Testis (tissue), 3 donors: ENCODE data around the gene PSMB7. TPM values are rescaled to one million over a fixed set of nuclear protein-coding genes. Genes with fewer than 3 reads are reported as not detected.

ENCODE experiments used
- DNase-seq: peaks from one replicate; pipeline ENCODE4 v3.0.0-alpha.2; 2019
- H3K27ac ChIP-seq, 2 donors: fragments of 200-600 bp; sonication (generic); one replicate each; pipeline ENCODE4 v1.5.1; 2019
- H3K27me3 ChIP-seq: fragments of 200-600 bp; sonication (generic); one replicate; pipeline ENCODE4 v1.5.1; 2019
- H3K36me3 ChIP-seq: fragments of 200-600 bp; sonication (generic); one replicate; pipeline ENCODE4 v1.5.1; 2017; ENCODE audit warnings: low read depth; ENCODE audit errors: missing control alignments
- H3K4me1 ChIP-seq: fragments of 200-600 bp; sonication (generic); one replicate; pipeline ENCODE4 v1.5.1; 2019
- H3K4me3 ChIP-seq, 2 donors: fragments of 200-600 bp; sonication (generic); one replicate each; pipeline ENCODE4 v1.5.1; 2017 to 2019
- H3K9me3 ChIP-seq: fragments of 200-600 bp; sonication (generic); one replicate; pipeline ENCODE4 v1.5.1; 2017
- POLR2A ChIP-seq: fragments of 450-650 bp; IDR thresholded peaks from one replicate; pipeline ENCODE4 v1.6.1; 2017; ENCODE audit warnings: antibody characterized with exemption, mild to moderate bottlenecking, moderate library complexity
- WGBS, 2 donors: methylation state at CpG; one replicate each; pipeline ENCODE4 v1.1.5; 2018; 5-methylcytosine and 5-hydroxymethylcytosine counted together
- intact Hi-C: fragments of 100-400 bp; cut with DNase I; formaldehyde crosslinking; loops from one replicate; pipeline ENCODE4 v1.15.1; 2023; ENCODE audit warnings: low total_unique reads
- polyA plus RNA-seq: library from polyadenylated mRNA; stranded (reverse); fragments of 350-450 nt; fragmentation: Illumina TruSeq; extraction: RNeasy Lipid Tissue Mini Kit (QIAGEN cat#74804); gene quantifications from one replicate; pipeline ENCODE4 v1.2.3, GENCODE V29; 2014; ENCODE audit warnings: low read depth, low replicate concordance; ENCODE audit not compliant: insufficient read depth
- total RNA-seq, 2 donors: library from RNA; depleted of rRNA; stranded (reverse); fragments of >200 nt; gene quantifications; one replicate each; pipeline ENCODE4 v1.2.3, GENCODE V29; 2016
- TF ChIP-seq, protein P1 (sequence below), 3 experiments: fragments of 450-650 bp in 2 of 3; fragments of 200-600 bp in 1 of 3; sonication (generic) in 1 of 3; IDR thresholded peaks; one replicate each; pipeline ENCODE4 v1.5.1; 2016 to 2019; ENCODE audit warnings: antibody characterized with exemption in 3 of 3, mild to moderate bottlenecking in 2 of 3, moderate library complexity in 1 of 3

Gene PSMB7
- total and polyA plus RNA-seq, 3 donors from 2014 or later = 156 to 310 (median 188) TPM

DNA sequence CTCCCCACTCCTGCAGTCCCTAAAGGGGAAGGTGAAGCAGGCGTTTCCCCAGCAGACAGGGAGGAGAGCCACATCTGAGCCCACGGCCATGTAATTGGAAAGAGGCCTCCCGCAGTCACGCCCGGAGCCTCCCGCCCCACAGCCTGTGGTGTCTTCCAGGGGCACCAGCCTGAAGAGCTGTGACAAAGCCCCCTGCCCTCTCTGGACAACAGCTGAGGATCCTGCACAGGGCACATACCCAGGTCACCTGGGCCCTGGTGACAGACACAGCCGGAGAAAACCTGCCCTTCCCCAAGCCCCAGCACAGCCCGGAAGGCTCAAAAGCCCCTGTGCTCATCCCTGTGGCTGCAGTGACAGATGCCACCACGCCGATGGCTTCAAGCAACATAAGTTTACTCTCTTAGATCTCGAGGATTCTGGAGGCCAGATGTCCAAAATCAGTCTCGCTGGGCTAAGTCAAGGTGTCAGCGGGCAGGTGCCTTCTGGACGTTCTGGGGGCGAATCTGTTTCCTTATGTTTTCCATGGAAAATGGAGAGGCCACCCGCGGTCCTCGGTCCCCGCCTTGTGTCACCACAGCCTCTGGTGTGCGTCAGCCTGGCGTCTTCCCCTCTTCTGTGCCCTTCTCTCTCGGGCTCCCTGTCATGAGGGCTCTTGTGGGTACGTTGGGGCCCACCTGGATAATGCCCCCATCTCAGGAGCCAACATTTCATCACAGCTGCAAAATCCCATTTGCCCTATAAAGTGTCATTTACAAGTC lies 71.5 kb downstream of the PSMB7 start:
- peak overlapping the region in 1 of 2 donors; percentile 30 for H3K27ac ChIP-seq
- H3K9me3 ChIP-seq = no peaks in the 10 kb centered on the region
- no peak for TF ChIP-seq POLR2A
- TF ChIP-seq, protein P1, sequence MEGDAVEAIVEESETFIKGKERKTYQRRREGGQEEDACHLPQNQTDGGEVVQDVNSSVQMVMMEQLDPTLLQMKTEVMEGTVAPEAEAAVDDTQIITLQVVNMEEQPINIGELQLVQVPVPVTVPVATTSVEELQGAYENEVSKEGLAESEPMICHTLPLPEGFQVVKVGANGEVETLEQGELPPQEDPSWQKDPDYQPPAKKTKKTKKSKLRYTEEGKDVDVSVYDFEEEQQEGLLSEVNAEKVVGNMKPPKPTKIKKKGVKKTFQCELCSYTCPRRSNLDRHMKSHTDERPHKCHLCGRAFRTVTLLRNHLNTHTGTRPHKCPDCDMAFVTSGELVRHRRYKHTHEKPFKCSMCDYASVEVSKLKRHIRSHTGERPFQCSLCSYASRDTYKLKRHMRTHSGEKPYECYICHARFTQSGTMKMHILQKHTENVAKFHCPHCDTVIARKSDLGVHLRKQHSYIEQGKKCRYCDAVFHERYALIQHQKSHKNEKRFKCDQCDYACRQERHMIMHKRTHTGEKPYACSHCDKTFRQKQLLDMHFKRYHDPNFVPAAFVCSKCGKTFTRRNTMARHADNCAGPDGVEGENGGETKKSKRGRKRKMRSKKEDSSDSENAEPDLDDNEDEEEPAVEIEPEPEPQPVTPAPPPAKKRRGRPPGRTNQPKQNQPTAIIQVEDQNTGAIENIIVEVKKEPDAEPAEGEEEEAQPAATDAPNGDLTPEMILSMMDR (IDR thresholded peaks at IDR 0.05) = no peak
- H3K36me3 ChIP-seq = no peaks in the 10 kb centered on the region
- no peaks in the 10 kb centered on the region for H3K27me3 ChIP-seq
- intact Hi-C loops = no loop called here
- 90 to 94% methylated on average over 15 to 21 of the region's 23 CpGs for WGBS, 2 donors
- H3K4me1 ChIP-seq = peaks cover 12% of the 10 kb centered on the region
- no peak for DNase-seq
- no peak overlapping the region for H3K4me3 ChIP-seq

DNA sequence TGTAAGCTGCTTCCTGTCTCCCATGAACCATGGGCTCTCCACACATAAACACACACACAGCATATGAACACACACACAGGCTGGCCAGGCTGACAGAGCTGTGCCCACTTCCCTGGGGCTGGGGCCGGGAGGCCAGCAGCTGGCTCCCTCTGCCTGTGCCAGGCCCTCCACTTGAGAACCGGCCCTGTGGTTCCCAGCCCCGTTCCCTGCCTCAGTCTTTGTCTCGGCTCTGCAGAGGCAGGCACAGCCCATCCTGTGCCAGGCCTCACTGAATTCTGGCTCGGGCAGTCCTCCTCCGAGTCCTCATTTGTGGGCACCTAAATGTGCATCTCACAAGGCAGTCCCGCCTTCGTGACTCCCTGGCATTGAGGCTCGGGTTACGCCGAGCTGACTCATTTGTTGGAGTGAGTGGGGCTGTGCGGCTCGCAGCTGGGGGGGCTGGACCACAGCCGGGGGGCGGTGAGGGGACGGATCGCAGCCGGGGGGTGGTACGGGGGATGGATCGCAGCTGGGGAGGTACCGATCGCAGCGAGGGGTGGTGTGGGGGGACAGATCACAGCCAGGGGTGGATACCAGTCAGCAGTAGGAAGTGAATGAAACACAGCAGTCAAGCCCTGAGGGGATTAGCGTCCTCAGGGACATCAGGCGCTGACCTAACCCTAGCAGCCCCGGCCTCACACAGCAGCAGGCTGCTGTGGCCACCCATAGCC lies 72.3 kb downstream of the PSMB7 start:
- TF ChIP-seq POLR2A = no peak
- TF ChIP-seq, protein P1 (IDR thresholded peaks at IDR 0.05) = no peak
- Histone ChIP-seq H3K4me3 (no peak overlapping the region), H3K27ac (peak overlapping the region in 1 of 2 donors; percentile 30), H3K27me3 (no peaks in the 10 kb centered on the region), H3K4me1 (peaks cover 10% of the 10 kb centered on the region), H3K9me3 (no peaks in the 10 kb centered on the region), H3K36me3 (no peaks in the 10 kb centered on the region)
- WGBS, 2 donors = 34 to 41% methylated on average over 17 to 18 of the region's 26 CpGs
- DNase-seq = peak; percentile 40
- intact Hi-C loops = no loop called here

DNA sequence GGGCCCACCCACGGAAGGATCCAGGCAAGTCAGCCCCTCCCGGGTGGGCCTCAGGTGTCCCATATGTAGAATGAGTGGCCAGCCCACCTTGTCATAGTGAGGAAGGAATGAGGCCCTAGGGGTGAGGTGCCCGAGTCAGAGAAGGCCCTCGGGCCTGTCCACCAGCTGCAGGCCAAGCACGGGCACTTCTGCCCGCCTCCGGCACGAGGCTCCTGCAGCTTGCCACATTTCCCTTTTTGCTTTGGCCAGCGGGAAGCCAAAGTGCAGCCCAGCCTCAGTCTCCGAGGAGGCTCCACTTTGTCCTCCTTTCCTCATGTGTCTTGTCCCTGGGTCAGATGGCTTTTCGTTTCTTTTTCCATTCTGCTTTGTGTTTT lies 72.9 kb downstream of the PSMB7 start:
- 73 to 89% methylated on average over 6 to 11 of the region's 11 CpGs for WGBS, 2 donors
- intact Hi-C loops = no loop called here
- no peak overlapping the region for H3K27ac ChIP-seq
- peaks cover 5% of the 10 kb centered on the region for H3K4me1 ChIP-seq
- no peak overlapping the region for H3K4me3 ChIP-seq
- DNase-seq = no peak
- H3K36me3 ChIP-seq = no peaks in the 10 kb centered on the region
- no peaks in the 10 kb centered on the region for H3K9me3 ChIP-seq
- TF ChIP-seq, protein P1 (IDR thresholded peaks at IDR 0.05) = no peak
- no peak for TF ChIP-seq POLR2A
- no peaks in the 10 kb centered on the region for H3K27me3 ChIP-seq

DNA sequence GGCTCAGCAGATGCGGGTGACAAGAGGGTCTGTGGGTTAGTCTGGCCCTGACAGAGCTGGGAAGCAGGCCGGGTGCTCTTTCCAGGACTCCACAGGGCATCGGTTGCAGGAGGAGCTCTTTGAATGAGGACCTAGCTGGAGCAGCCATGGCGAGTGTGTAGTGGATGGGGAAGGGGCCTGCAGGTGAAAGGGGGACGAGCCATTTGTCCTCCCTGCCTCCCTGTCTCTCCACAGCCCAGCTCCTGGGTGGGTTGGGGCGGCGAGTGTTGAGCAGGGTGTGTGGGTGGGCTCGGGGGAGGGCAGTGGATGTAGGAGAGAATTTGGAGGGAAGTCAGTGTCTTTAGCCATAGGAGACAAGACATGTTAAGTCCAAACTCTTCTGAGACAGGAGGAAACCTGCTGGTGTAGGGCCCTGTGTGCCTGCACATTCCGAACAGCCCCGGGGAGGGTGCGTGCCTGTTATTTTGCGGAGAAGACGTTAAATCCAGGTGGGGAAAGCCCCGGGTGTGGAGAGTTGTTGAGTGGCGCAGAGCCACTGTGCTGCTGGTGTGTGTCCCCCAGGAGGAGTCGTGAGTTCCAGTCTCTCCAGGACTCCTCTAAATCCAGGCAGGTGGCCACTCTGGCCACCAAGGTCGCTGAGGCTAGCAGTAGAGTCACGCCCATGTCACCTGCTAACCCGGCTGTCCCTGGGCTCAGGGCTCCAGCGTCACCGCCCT lies 73.6 kb downstream of the PSMB7 start:
- no peaks in the 10 kb centered on the region for H3K4me1 ChIP-seq
- 79 to 86% methylated on average over 15 to 21 of the region's 21 CpGs for WGBS, 2 donors
- H3K4me3 ChIP-seq = no peak overlapping the region
- H3K9me3 ChIP-seq = no peaks in the 10 kb centered on the region
- H3K27me3 ChIP-seq = no peaks in the 10 kb centered on the region
- H3K27ac ChIP-seq = no peak overlapping the region
- H3K36me3 ChIP-seq = no peaks in the 10 kb centered on the region
- intact Hi-C loops = no loop called here
- no peak for DNase-seq
- TF ChIP-seq, protein P1 (IDR thresholded peaks at IDR 0.05) = no peak
- TF ChIP-seq POLR2A = no peak
